Loucy (cell line): ENCODE results near the gene PROSER2.

Experiments
- H2AFZ ChIP-seq: fragments of 200-600 bp; sonication (generic); 2 replicates; pipeline ENCODE4 v1.6.0; 2016; ENCODE audit warnings: antibody characterized with exemption, mild to moderate bottlenecking, low read length, moderate library complexity
- H3F3A ChIP-seq: fragments of 200-600 bp; 2 replicates; pipeline ENCODE4 v1.6.0; 2016; ENCODE audit warnings: antibody characterized with exemption, low read depth, mild to moderate bottlenecking
- H3K27me3 ChIP-seq: fragments of 200-600 bp; sonication (generic); 2 replicates; pipeline ENCODE4 v1.6.1; 2014; ENCODE audit warnings: low read length, mild to moderate bottlenecking; ENCODE audit not compliant: insufficient read depth, poor library complexity, severe bottlenecking
- H3K36me3 ChIP-seq: fragments of 200-600 bp; sonication (generic); 2 replicates; pipeline ENCODE4 v1.6.1; 2016; ENCODE audit warnings: low read length; ENCODE audit not compliant: insufficient read depth
- H3K4me1 ChIP-seq: fragments of 200-600 bp; sonication (generic); 2 replicates; pipeline ENCODE4 v1.5.1; 2014; ENCODE audit warnings: low read length, mild to moderate bottlenecking; ENCODE audit not compliant: insufficient read depth, poor library complexity, severe bottlenecking
- H3K4me2 ChIP-seq: fragments of 200-600 bp; sonication (generic); 2 replicates; pipeline ENCODE4 v1.6.0; 2014; ENCODE audit warnings: antibody characterized with exemption, low read length, low read depth, mild to moderate bottlenecking; ENCODE audit not compliant: poor library complexity, severe bottlenecking
- H3K4me3 ChIP-seq: fragments of 200-600 bp; sonication (generic); 2 replicates; pipeline ENCODE4 v1.5.1; 2014; ENCODE audit warnings: low read length, mild to moderate bottlenecking, mixed read lengths; ENCODE audit not compliant: poor library complexity, severe bottlenecking
- H3K79me2 ChIP-seq: fragments of 200-600 bp; sonication (generic); 2 replicates; pipeline ENCODE4 v1.6.1; 2014; ENCODE audit warnings: low read length; ENCODE audit not compliant: insufficient read depth
- H3K9ac ChIP-seq: fragments of 200-600 bp; sonication (generic); 2 replicates; pipeline ENCODE4 v1.6.0; 2014; ENCODE audit warnings: mild to moderate bottlenecking, low read depth, low read length, moderate library complexity; ENCODE audit not compliant: poor library complexity, severe bottlenecking
- H3K9me2 ChIP-seq: fragments of 200-600 bp; sonication (generic); replicated peaks from 2 replicates; pipeline ENCODE4 v1.6.1; 2016; ENCODE audit warnings: low read depth, low read length, mixed read lengths
- H3K9me3 ChIP-seq: fragments of 200-600 bp; sonication (generic); 2 replicates; pipeline ENCODE4 v1.6.1; 2014; ENCODE audit warnings: mild to moderate bottlenecking, antibody characterized with exemption, low read length, low read depth; ENCODE audit not compliant: insufficient read depth
- H4K20me1 ChIP-seq: fragments of 200-600 bp; sonication (generic); 2 replicates; pipeline ENCODE4 v1.6.0; 2014; ENCODE audit warnings: antibody characterized with exemption, low read length, mild to moderate bottlenecking; ENCODE audit not compliant: insufficient read depth, poor library complexity, severe bottlenecking
- EZH2phosphoT487 ChIP-seq: fragments of 200-600 bp; IDR thresholded peaks from 2 replicates; pipeline ENCODE4 v1.6.1; 2018; ENCODE audit warnings: antibody characterized with exemption, mild to moderate bottlenecking, moderate library complexity, borderline replicate concordance
- TF ChIP-seq, protein P1 (sequence below): fragments of 200-600 bp; sonication (generic); conservative IDR thresholded peaks from 2 replicates; pipeline ENCODE4 v1.5.1; 2014; ENCODE audit warnings: mild to moderate bottlenecking, antibody characterized with exemption, low read length

Gene PROSER2

GRCh38 chr10:11828682-11829284, 5.6 kb downstream of the PROSER2 start:
- H2AFZ ChIP-seq = no peak overlapping the region
- no peaks in the 10 kb centered on the region for H3K27me3 ChIP-seq
- H3F3A ChIP-seq = no peaks in the 10 kb centered on the region
- H3K9me2 ChIP-seq = no peaks in the 10 kb centered on the region
- H3K9me3 ChIP-seq = no peaks in the 10 kb centered on the region
- no peak overlapping the region for H3K9ac ChIP-seq
- H3K4me3 ChIP-seq = no peak overlapping the region
- H3K4me1 ChIP-seq = peaks cover 17% of the 10 kb centered on the region
- TF ChIP-seq EZH2phosphoT487 = no peak
- TF ChIP-seq, protein P1, sequence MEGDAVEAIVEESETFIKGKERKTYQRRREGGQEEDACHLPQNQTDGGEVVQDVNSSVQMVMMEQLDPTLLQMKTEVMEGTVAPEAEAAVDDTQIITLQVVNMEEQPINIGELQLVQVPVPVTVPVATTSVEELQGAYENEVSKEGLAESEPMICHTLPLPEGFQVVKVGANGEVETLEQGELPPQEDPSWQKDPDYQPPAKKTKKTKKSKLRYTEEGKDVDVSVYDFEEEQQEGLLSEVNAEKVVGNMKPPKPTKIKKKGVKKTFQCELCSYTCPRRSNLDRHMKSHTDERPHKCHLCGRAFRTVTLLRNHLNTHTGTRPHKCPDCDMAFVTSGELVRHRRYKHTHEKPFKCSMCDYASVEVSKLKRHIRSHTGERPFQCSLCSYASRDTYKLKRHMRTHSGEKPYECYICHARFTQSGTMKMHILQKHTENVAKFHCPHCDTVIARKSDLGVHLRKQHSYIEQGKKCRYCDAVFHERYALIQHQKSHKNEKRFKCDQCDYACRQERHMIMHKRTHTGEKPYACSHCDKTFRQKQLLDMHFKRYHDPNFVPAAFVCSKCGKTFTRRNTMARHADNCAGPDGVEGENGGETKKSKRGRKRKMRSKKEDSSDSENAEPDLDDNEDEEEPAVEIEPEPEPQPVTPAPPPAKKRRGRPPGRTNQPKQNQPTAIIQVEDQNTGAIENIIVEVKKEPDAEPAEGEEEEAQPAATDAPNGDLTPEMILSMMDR = no peak
- no peaks in the 10 kb centered on the region for H3K36me3 ChIP-seq
- H3K79me2 ChIP-seq = peaks cover 9% of the 10 kb centered on the region; the same call in 1 of the 2 replicates
- no peaks in the 10 kb centered on the region for H4K20me1 ChIP-seq
- H3K4me2 ChIP-seq = no peak overlapping the region

GRCh38 chr10:11830836-11831519, 7.8 kb downstream of the PROSER2 start:
- Histone ChIP-seq H3K4me3 (no peak overlapping the region), H3K4me1 (peaks cover 5% of the 10 kb centered on the region), H3K9ac (no peak overlapping the region)

DNA sequence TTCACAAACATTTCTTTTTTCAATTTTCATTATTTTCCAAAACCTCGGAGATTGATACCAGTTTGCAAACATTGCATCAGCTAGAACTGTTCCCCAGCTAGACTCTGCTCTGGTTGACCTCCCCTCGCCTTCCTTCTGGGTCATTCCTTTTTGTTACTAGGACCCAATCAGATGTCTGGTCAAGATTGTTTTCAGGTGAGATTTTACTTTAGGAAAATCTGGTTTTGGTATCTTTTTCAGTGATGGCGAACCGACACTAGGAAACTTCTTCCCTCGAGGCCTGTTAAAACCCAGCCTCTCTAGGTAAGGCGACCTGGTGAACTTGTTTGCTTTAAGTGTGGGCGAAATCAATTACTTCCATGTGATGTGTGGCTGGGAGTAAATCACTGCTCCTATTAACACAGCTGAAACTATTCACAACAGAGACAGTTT, 8.4 kb downstream of the PROSER2 start:
- H3K4me3 ChIP-seq = no peak overlapping the region
- no peaks in the 10 kb centered on the region for H3K9me2 ChIP-seq
- H3K79me2 ChIP-seq = no peaks in the 10 kb centered on the region; the same call in 1 of the 2 replicates
- no peaks in the 10 kb centered on the region for H3K9me3 ChIP-seq
- H4K20me1 ChIP-seq = no peaks in the 10 kb centered on the region
- H3K36me3 ChIP-seq = no peaks in the 10 kb centered on the region
- no peaks in the 10 kb centered on the region for H3F3A ChIP-seq
- peaks cover 6% of the 10 kb centered on the region for H3K4me1 ChIP-seq
- H3K9ac ChIP-seq = no peak overlapping the region
- no peak overlapping the region for H2AFZ ChIP-seq
- H3K4me2 ChIP-seq = no peak overlapping the region
- TF ChIP-seq EZH2phosphoT487 = no peak
- TF ChIP-seq, protein P1 = no peak
- no peaks in the 10 kb centered on the region for H3K27me3 ChIP-seq

More at GRCh38 chr10:11830836-11831519, 7.8 kb downstream of the PROSER2 start:
- Histone ChIP-seq H3K9me3 (no peaks in the 10 kb centered on the region), H4K20me1 (no peaks in the 10 kb centered on the region), H2AFZ (no peak overlapping the region), H3K36me3 (no peaks in the 10 kb centered on the region), H3K4me2 (no peak overlapping the region), H3K27me3 (no peaks in the 10 kb centered on the region), H3F3A (no peaks in the 10 kb centered on the region), H3K79me2 (no peaks in the 10 kb centered on the region; the same call in 1 of the 2 replicates), H3K9me2 (no peaks in the 10 kb centered on the region)
- TF ChIP-seq EZH2phosphoT487 = no peak
- TF ChIP-seq, protein P1 = no peak
